HPDE6-E6E7 (cell line): ENCODE measurements around the gene OR2D3.
"Not testable (repeated sequence)": the region's sequence is repeated elsewhere in the genome, so short reads cannot be mapped to it uniquely, and the experiment has no call there.

Experiments
- DNase-seq: peaks from one replicate; pipeline ENCODE4 v3.0.0; 2011; ENCODE audit warnings: missing footprints; ENCODE audit errors: extremely low spot score

Gene OR2D3

GRCh38 chr11:6920702-6921101 is at the start of gene OR2D3:
Gene OR2D3 (plus strand): TSS chr11:6921002. CDS start chr11:6921002, 0 bp downstream.
- DNase-seq = no peak

- no peak for DNase-seq
Measured at GRCh38 chr11:6871278-6871677, 49.5 kb upstream of the OR2D3 start.

- DNase-seq = no peak
Measured at GRCh38 chr11:6875761-6876160, 45.0 kb upstream of the OR2D3 start.

GRCh38 chr11:6876325-6876724 is 44.5 kb upstream of the OR2D3 start, which contains the start of gene OR10A4:
Gene OR10A4 (plus strand): TSS chr11:6876625. CDS start chr11:6876648, 23 bp downstream.
- DNase-seq = no peak

- DNase-seq = no peak
Measured at GRCh38 chr11:6876914-6877313, 43.9 kb upstream of the OR2D3 start.

GRCh38 chr11:6882751-6883150 is 38.1 kb upstream of the OR2D3 start:
- DNase-seq = no peak

GRCh38 chr11:6887711-6888110 is 33.1 kb upstream of the OR2D3 start:
- DNase-seq = not testable (repeated sequence)

GRCh38 chr11:6888830-6889229 is 32.0 kb upstream of the OR2D3 start:
- DNase-seq = no peak

- DNase-seq = no peak
Measured at GRCh38 chr11:6889835-6890234, 31.0 kb upstream of the OR2D3 start.

- no peak for DNase-seq
Measured at GRCh38 chr11:6892400-6892799, 28.4 kb upstream of the OR2D3 start, which contains the start of gene OR2D2. Gene OR2D2 (minus strand): TSS chr11:6892500. CDS start chr11:6892500, 0 bp downstream.

GRCh38 chr11:6894097-6894496 is 26.7 kb upstream of the OR2D3 start:
- no peak for DNase-seq

- no peak for DNase-seq
Measured at GRCh38 chr11:6895010-6895409, 25.8 kb upstream of the OR2D3 start.

- DNase-seq = no peak
Measured at GRCh38 chr11:6898911-6899310, 21.9 kb upstream of the OR2D3 start.

- no peak for DNase-seq
Measured at GRCh38 chr11:6900327-6900999, 20.3 kb upstream of the OR2D3 start.

GRCh38 chr11:6904804-6905203 is 16.0 kb upstream of the OR2D3 start:
- not testable (repeated sequence) for DNase-seq

- DNase-seq = no peak
Measured at GRCh38 chr11:6911378-6911777, 9.4 kb upstream of the OR2D3 start.

GRCh38 chr11:6911948-6912347 is 8.9 kb upstream of the OR2D3 start:
- DNase-seq = no peak

- DNase-seq = no peak
Measured at GRCh38 chr11:6919698-6920097, 1.1 kb upstream of the OR2D3 start.

- no peak for DNase-seq
Measured at GRCh38 chr11:6925007-6925577, 4.3 kb downstream of the OR2D3 start.

GRCh38 chr11:6925636-6926207 is 4.9 kb downstream of the OR2D3 start:
- no peak for DNase-seq

- peak; percentile 38 for DNase-seq
Measured at GRCh38 chr11:6926208-6927029, 5.6 kb downstream of the OR2D3 start, which contains the start of gene ZNF215. Gene ZNF215 (plus strand): TSS chr11:6926426. CDS start chr11:6932273, 5,847 bp downstream.

- DNase-seq = no peak
Measured at GRCh38 chr11:6927030-6927617, 6.3 kb downstream of the OR2D3 start.
